HCT116 (cell line): Measurements from ENCODE around the gene LHX8. TPM values are rescaled to one million over a fixed set of nuclear protein-coding genes. Genes with fewer than 3 reads are reported as not detected.

Experiments used
- ATAC-seq: fragments of 200-7000 bp; cut with Tn5 transposase; 2 replicates; pipeline ENCODE4 v1.9.1; 2020; ENCODE audit warnings: mild to moderate bottlenecking, moderate library complexity
- BruUV-seq: library from RNA; stranded (reverse); fragments of 400-500 nt; replicated peaks from 2 replicates; lab custom pipeline; 2021; lab: Mats Ljungman, UMichigan
- CTCF ChIA-PET: fragments of 300-600 bp; sonication (Branson Sonifier 250); formaldehyde crosslinking; loops from one replicate; lab custom pipeline; 2021; ENCODE audit warnings: antibody characterized with exemption; lab: Charles Lee
- POLR2A ChIA-PET: fragments of 300-600, 350-600 bp; sonication (Branson Sonifier 250); formaldehyde crosslinking; loops from one replicate; lab custom pipeline; 2021; ENCODE audit warnings: antibody characterized with exemption; lab: Charles Lee
- RAD21 ChIA-PET, 2 experiments: fragments of 300-600 bp; sonication (Branson Sonifier 250); formaldehyde crosslinking; loops; one replicate each; lab custom pipeline; 2023; ENCODE audit warnings: low total read pairs in 2 of 2; ENCODE audit not compliant: uncharacterized antibody in 2 of 2, unreplicated experiment in 2 of 2, low non-redundant PET in 1 of 2; lab: Charles Lee
- DNase-seq: peaks from one replicate; pipeline ENCODE4 v3.0.0-alpha.2; 2010; ENCODE audit warnings: low read depth, low spot score
- H2AFZ ChIP-seq: fragments of 200-600 bp; shearing (Covaris generic), sonication (generic); 2 replicates; pipeline ENCODE4 v1.6.1; 2017; ENCODE audit warnings: low read depth, mixed run types, mixed read lengths, antibody characterized with exemption, low read length; ENCODE audit not compliant: poor library complexity, severe bottlenecking
- H3K27ac ChIP-seq: 2 replicates; pipeline ENCODE4 v1.5.1; 2012; ENCODE audit warnings: low read depth, low read length
- H3K27me3 ChIP-seq: fragments of 200-600 bp; sonication (generic); 2 replicates; pipeline ENCODE4 v1.6.1; 2016; ENCODE audit warnings: mixed run types, low read length, mixed read lengths; ENCODE audit not compliant: insufficient read depth
- H3K36me3 ChIP-seq, 2 experiments: fragments of 200-500 bp in 1 of 2; fragments of 200-600 bp in 1 of 2; sonication (Bioruptor generic) in 1 of 2; sonication (generic) in 1 of 2; 2 replicates each; pipeline versions ENCODE4 v1.5.1 to v1.6.1; 2014 to 2016; ENCODE audit warnings: low read length in 2 of 2, inconsistent platforms in 1 of 2, mixed read lengths in 1 of 2, mixed run types in 1 of 2; ENCODE audit not compliant: insufficient read depth in 2 of 2, control insufficient read depth in 1 of 2
- H3K4me1 ChIP-seq, 2 experiments: fragments of 200-600 bp in 1 of 2; sonication (generic) in 1 of 2; 2 replicates each; pipeline versions ENCODE4 v1.5.1 to v1.6.1; 2012 to 2017; ENCODE audit warnings: low read length in 2 of 2, inconsistent platforms in 1 of 2, mild to moderate bottlenecking in 1 of 2, mixed read lengths in 1 of 2, mixed run types in 1 of 2, moderate library complexity in 1 of 2; ENCODE audit not compliant: insufficient read depth in 2 of 2, control insufficient read depth in 1 of 2
- H3K4me2 ChIP-seq: fragments of 200-600 bp; sonication (generic); 2 replicates; pipeline ENCODE4 v1.6.1; 2017; ENCODE audit warnings: mixed run types, low read length, mixed read lengths
- H3K4me3 ChIP-seq, 2 experiments: fragments of 200-600 bp in 1 of 2; sonication (generic) in 1 of 2; replicated peaks in 1 of 2; 2 replicates each; pipeline ENCODE4 v1.5.1; 2011 to 2016; ENCODE audit warnings: low read length in 2 of 2, control low read depth in 1 of 2, low read depth in 1 of 2, mild to moderate bottlenecking in 1 of 2, mixed read lengths in 1 of 2, mixed run types in 1 of 2
- H3K79me2 ChIP-seq: fragments of 200-600 bp; sonication (generic); 2 replicates; pipeline ENCODE4 v1.6.1; 2017; ENCODE audit warnings: mild to moderate bottlenecking, mixed run types, low read length, moderate library complexity, mixed read lengths; ENCODE audit not compliant: insufficient read depth
- H3K9ac ChIP-seq: fragments of 200-600 bp; sonication (generic); 2 replicates; pipeline ENCODE4 v1.6.1; 2016; ENCODE audit warnings: low read length, mixed read lengths
- H3K9me2 ChIP-seq: fragments of 200-600 bp; sonication (generic), shearing (Covaris generic); 2 replicates; pipeline ENCODE4 v1.6.1; 2017; ENCODE audit warnings: mixed run types, mild to moderate bottlenecking, moderate library complexity; ENCODE audit not compliant: insufficient read depth
- H3K9me3 ChIP-seq, 2 experiments: fragments of 200-500 bp in 1 of 2; fragments of 200-600 bp in 1 of 2; sonication (Bioruptor generic) in 1 of 2; sonication (generic) in 1 of 2; 2 replicates each; pipeline ENCODE4 v1.6.1; 2014 to 2017; ENCODE audit warnings: low read length in 2 of 2, mixed read lengths in 2 of 2, inconsistent platforms in 1 of 2, low read depth in 1 of 2, mild to moderate bottlenecking in 1 of 2, mixed run types in 1 of 2, moderate library complexity in 1 of 2; ENCODE audit not compliant: control insufficient read depth in 1 of 2, insufficient read depth in 1 of 2
- H4K20me1 ChIP-seq: fragments of 200-600 bp; sonication (generic), shearing (Covaris generic); 2 replicates; pipeline ENCODE4 v1.6.1; 2017; ENCODE audit warnings: mixed run types, mild to moderate bottlenecking, moderate library complexity; ENCODE audit not compliant: insufficient read depth
- CBX3 ChIP-seq: IDR thresholded peaks from 2 replicates; pipeline ENCODE4 v1.6.1; 2012; ENCODE audit warnings: low read depth
- EGR1 ChIP-seq: IDR thresholded peaks from 2 replicates; pipeline ENCODE4 v1.6.1; 2012; ENCODE audit warnings: low read depth
- ELF1 ChIP-seq: IDR thresholded peaks from 2 replicates; pipeline ENCODE4 v1.6.1; 2012; ENCODE audit warnings: low read depth, borderline replicate concordance
- EZH2 ChIP-seq: fragments of 200-600 bp; sonication (generic); IDR thresholded peaks from 2 replicates; pipeline ENCODE4 v1.6.1; 2017; ENCODE audit warnings: antibody characterized with exemption, mixed run types
- EZH2phosphoT487 ChIP-seq: fragments of 200-600 bp; IDR thresholded peaks from 2 replicates; pipeline ENCODE4 v1.6.1; 2018; ENCODE audit warnings: antibody characterized with exemption, borderline replicate concordance
- FOSL1 ChIP-seq: IDR thresholded peaks from 2 replicates; pipeline ENCODE4 v1.6.1; 2012; ENCODE audit warnings: low read depth
- JUND ChIP-seq: IDR thresholded peaks from 2 replicates; pipeline ENCODE4 v1.6.1; 2012
- POLR2AphosphoS5 ChIP-seq: IDR thresholded peaks from 2 replicates; pipeline ENCODE4 v1.6.1; 2011; ENCODE audit warnings: mild to moderate bottlenecking, low read depth, low read length, moderate library complexity
- RAD21 ChIP-seq: IDR thresholded peaks from 2 replicates; pipeline ENCODE4 v1.6.1; 2012; ENCODE audit warnings: low read depth, mild to moderate bottlenecking
- SIN3A ChIP-seq: IDR thresholded peaks from 2 replicates; pipeline ENCODE4 v1.6.1; 2012; ENCODE audit warnings: low read depth
- SP1 ChIP-seq: IDR thresholded peaks from 2 replicates; pipeline ENCODE4 v1.6.1; 2012; ENCODE audit warnings: low read depth
- SRF ChIP-seq: IDR thresholded peaks from 2 replicates; pipeline ENCODE4 v1.6.1; 2012; ENCODE audit warnings: low read depth
- TCF7L2 ChIP-seq: IDR thresholded peaks from 2 replicates; pipeline ENCODE4 v1.7.0; 2011; ENCODE audit warnings: borderline replicate concordance, inconsistent platforms; ENCODE audit not compliant: insufficient read depth, insufficient read length; ENCODE audit errors: extremely low read depth
- YY1 ChIP-seq: IDR thresholded peaks from 2 replicates; pipeline ENCODE4 v1.6.1; 2011; ENCODE audit warnings: low read length, low read depth, moderate library complexity, mild to moderate bottlenecking; ENCODE audit not compliant: insufficient replicate concordance; ENCODE audit errors: extremely low read depth
- ZNF274 ChIP-seq: fragments of 200-500 bp; sonication (Bioruptor generic); IDR thresholded peaks from 2 replicates; pipeline ENCODE4 v1.6.1; 2014; ENCODE audit warnings: mild to moderate bottlenecking, low read depth, low read length, inconsistent platforms
- intact Hi-C: fragments of 100-400 bp; cut with micrococcal nuclease; formaldehyde crosslinking; loops from 2 replicates; pipeline ENCODE4 v1.10.0; 2022
- total RNA-seq: library from RNA; stranded (reverse); gene quantifications from one replicate; pipeline ENCODE4 v1.2.1, GENCODE V29; 2021; ENCODE audit not compliant: unreplicated experiment
- TF ChIP-seq, protein P1 (sequence below): IDR thresholded peaks from 2 replicates; pipeline ENCODE4 v1.6.1; 2011; ENCODE audit warnings: mild to moderate bottlenecking, low read length, moderate library complexity; ENCODE audit not compliant: insufficient replicate concordance; ENCODE audit errors: extremely low read depth
- TF ChIP-seq, protein P2 (sequence below): IDR thresholded peaks from 2 replicates; pipeline ENCODE4 v1.6.1; 2012
- TF ChIP-seq, protein P3 (sequence below): IDR thresholded peaks from 2 replicates; pipeline ENCODE4 v1.6.1; 2012
- TF ChIP-seq, protein P4 (sequence below), 3 experiments: fragments of 200-600 bp in 1 of 3; sonication (generic) in 1 of 3; IDR thresholded peaks in 2 of 3; conservative IDR thresholded peaks in 1 of 3; 2 replicates each; pipeline ENCODE4 v1.5.1; 2012 to 2017; ENCODE audit warnings: low read depth in 2 of 3, low read length in 2 of 3, antibody characterized with exemption in 1 of 3, borderline replicate concordance in 1 of 3, control low read depth in 1 of 3, mild to moderate bottlenecking in 1 of 3, mixed read lengths in 1 of 3, mixed run types in 1 of 3, moderate library complexity in 1 of 3; ENCODE audit not compliant: insufficient read depth in 1 of 3

LHX8 gene
- total RNA-seq, 1 experiment from 2014 or later, result not detected

DNA sequence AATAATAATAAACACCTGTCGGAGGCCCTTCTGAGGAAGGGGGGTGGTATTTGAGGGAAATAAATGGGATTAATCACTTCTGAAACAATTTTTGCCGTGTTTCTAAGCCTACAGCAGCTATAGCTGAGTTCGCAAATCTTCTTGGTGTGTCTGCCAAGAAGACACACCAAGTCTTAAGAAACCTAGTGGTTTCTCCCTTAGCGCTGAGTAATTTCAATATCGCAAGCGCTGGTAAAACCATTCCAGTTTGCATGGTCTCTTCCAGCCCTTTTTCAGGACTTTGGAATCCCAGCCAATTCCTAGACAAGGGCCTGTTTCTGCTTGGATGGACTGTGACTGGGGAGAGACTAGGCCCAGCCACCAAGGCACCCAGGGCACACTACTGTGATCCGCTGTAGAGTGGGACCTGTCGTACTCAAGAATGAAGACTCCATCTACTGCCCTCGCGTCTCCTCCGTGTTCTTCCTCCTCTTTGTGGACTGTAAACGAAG, 7.5 kb upstream of the LHX8 start:
- H3K9me3 ChIP-seq, result no peaks in the 10 kb centered on the region
- TF ChIP-seq YY1 (no peak), EZH2phosphoT487 (no peak), EGR1 (no peak), ZNF274 (no peak), FOSL1 (no peak), SIN3A (no peak), CBX3 (no peak), ELF1 (no peak), POLR2AphosphoS5 (no peak), TCF7L2 (no peak), RAD21 (no peak), EZH2 (no peak), SRF (no peak), JUND (no peak), SP1 (no peak)
- TF ChIP-seq, protein P1, sequence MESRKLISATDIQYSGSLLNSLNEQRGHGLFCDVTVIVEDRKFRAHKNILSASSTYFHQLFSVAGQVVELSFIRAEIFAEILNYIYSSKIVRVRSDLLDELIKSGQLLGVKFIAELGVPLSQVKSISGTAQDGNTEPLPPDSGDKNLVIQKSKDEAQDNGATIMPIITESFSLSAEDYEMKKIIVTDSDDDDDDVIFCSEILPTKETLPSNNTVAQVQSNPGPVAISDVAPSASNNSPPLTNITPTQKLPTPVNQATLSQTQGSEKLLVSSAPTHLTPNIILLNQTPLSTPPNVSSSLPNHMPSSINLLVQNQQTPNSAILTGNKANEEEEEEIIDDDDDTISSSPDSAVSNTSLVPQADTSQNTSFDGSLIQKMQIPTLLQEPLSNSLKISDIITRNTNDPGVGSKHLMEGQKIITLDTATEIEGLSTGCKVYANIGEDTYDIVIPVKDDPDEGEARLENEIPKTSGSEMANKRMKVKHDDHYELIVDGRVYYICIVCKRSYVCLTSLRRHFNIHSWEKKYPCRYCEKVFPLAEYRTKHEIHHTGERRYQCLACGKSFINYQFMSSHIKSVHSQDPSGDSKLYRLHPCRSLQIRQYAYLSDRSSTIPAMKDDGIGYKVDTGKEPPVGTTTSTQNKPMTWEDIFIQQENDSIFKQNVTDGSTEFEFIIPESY, result no peak
- TF ChIP-seq, protein P2, sequence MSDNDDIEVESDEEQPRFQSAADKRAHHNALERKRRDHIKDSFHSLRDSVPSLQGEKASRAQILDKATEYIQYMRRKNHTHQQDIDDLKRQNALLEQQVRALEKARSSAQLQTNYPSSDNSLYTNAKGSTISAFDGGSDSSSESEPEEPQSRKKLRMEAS, result no peak
- TF ChIP-seq, protein P3, sequence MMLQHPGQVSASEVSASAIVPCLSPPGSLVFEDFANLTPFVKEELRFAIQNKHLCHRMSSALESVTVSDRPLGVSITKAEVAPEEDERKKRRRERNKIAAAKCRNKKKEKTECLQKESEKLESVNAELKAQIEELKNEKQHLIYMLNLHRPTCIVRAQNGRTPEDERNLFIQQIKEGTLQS, result no peak
- TF ChIP-seq, protein P4, sequence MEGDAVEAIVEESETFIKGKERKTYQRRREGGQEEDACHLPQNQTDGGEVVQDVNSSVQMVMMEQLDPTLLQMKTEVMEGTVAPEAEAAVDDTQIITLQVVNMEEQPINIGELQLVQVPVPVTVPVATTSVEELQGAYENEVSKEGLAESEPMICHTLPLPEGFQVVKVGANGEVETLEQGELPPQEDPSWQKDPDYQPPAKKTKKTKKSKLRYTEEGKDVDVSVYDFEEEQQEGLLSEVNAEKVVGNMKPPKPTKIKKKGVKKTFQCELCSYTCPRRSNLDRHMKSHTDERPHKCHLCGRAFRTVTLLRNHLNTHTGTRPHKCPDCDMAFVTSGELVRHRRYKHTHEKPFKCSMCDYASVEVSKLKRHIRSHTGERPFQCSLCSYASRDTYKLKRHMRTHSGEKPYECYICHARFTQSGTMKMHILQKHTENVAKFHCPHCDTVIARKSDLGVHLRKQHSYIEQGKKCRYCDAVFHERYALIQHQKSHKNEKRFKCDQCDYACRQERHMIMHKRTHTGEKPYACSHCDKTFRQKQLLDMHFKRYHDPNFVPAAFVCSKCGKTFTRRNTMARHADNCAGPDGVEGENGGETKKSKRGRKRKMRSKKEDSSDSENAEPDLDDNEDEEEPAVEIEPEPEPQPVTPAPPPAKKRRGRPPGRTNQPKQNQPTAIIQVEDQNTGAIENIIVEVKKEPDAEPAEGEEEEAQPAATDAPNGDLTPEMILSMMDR (IDR thresholded peaks at IDR 0.05 in 2 of 3, conservative IDR thresholded peaks at IDR 0.05 in 1 of 3; ENCODE audit: borderline replicate concordance in 1 of 3, insufficient read depth in 1 of 3, low read depth in 2 of 3, low read length in 2 of 3), result no peak
- intact Hi-C loops, result no loop called here
- H3K4me3 ChIP-seq, result no peak overlapping the region
- BruUV-seq, result no TSS peak
- DNase-seq, result no peak
- H3K36me3 ChIP-seq, result no peaks in the 10 kb centered on the region
- no peaks in the 10 kb centered on the region for H3K9me2 ChIP-seq
- no peak for ATAC-seq
- CTCF ChIA-PET, result no interaction called here
- 0 out of 2 replicates have a peak, but pooled peaks cover 4% of the 10 kb centered on the region for H3K27me3 ChIP-seq
- H3K79me2 ChIP-seq, result no peaks in the 10 kb centered on the region
- RAD21 ChIA-PET, result no interaction called here
- no peaks in the 10 kb centered on the region for H4K20me1 ChIP-seq
- H3K27ac ChIP-seq, result no peak overlapping the region
- H3K4me2 ChIP-seq, result no peak overlapping the region
- POLR2A ChIA-PET, result no interaction called here
- no peaks in the 10 kb centered on the region for H3K4me1 ChIP-seq
- no peak overlapping the region for H2AFZ ChIP-seq
- H3K9ac ChIP-seq, result no peak overlapping the region
